Femur (tissue), 1 donor: ENCODE results near the gene SYDE1.

Source experiments
- DNase-seq: peaks from one replicate; pipeline ENCODE4 v3.0.0-alpha.2; 2017

Gene SYDE1

GRCh38 chr19:15108845-15109767 lies 1.9 kb downstream of the SYDE1 start:
- no peak for DNase-seq

GRCh38 chr19:15109768-15110417 lies 2.7 kb downstream of the SYDE1 start:
- no peak for DNase-seq

GRCh38 chr19:15110418-15110815 lies 3.2 kb downstream of the SYDE1 start:
- no peak for DNase-seq

- DNase-seq, result no peak
Measured at GRCh38 chr19:15111758-15112157, 4.6 kb downstream of the SYDE1 start.

- no peak for DNase-seq
Measured at GRCh38 chr19:15112385-15112784, 5.2 kb downstream of the SYDE1 start.

- DNase-seq, result no peak
Measured at GRCh38 chr19:15113245-15114152, 6.3 kb downstream of the SYDE1 start.

DNA sequence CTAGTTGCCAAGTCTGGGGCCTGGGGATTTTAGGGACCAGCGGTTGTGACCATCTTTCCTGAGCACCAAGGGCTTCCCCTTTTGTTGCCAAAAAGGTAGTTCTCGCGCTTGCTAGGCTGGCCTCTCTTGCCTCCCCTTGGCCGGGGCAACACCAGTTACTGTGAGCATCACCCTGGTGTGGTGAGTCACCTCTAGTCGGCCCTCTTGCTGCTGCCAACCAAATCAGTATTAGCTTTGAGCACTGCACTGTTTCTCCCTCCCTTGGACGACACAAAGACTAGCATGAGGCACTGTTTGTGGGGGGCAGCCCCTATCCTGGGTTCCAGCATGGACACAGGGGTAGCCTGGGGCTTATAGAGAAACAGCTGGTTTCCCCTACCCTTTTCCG lies 6.9 kb downstream of the SYDE1 start:
- DNase-seq, result no peak

DNA sequence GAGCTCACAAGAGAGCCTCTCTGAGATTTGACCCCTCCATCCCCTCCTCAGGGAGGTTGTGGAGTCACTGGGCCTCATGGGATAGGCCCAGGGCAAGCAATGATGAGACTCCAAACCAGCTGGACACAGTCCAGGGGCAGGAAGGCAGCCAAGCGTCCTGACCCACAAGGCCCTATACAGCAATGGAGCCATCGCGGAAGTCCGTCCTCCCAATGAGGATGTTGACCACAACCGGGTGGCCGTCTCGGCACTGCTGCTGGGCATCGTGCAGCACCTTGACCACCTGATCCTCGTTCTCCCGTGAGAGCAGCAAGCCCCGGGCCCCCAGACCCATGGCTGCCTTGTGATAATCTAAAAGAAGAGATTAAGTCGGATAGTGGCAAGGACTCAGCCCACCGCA lies 7.9 kb downstream of the SYDE1 start:
- peak; percentile 66 for DNase-seq

GRCh38 chr19:15115762-15116615 lies 8.8 kb downstream of the SYDE1 start:
- DNase-seq, result no peak

GRCh38 chr19:15116856-15117255 lies 9.7 kb downstream of the SYDE1 start:
- DNase-seq, result no peak

DNA sequence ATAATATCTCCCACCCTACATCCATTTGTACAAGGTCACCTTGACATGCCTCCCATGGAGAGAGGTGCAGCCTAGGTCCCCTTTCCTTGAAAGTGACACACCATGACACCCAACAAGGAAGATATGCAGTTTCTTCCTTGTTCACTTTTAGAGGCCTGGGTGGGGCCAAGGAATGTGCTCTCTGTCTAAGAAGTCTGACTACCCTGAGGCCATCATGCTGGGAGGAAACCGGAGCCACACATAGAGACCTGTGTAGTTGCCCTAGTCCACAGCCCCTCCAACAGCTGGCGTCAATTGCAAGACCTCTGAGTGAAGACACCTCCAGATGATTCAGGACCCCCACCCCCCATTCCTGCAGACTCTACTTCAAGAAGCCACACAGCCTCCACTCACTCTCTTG lies 11.0 kb downstream of the SYDE1 start:
- DNase-seq, result no peak

- no peak for DNase-seq
Measured at GRCh38 chr19:15118789-15119494, 11.7 kb downstream of the SYDE1 start.

DNA sequence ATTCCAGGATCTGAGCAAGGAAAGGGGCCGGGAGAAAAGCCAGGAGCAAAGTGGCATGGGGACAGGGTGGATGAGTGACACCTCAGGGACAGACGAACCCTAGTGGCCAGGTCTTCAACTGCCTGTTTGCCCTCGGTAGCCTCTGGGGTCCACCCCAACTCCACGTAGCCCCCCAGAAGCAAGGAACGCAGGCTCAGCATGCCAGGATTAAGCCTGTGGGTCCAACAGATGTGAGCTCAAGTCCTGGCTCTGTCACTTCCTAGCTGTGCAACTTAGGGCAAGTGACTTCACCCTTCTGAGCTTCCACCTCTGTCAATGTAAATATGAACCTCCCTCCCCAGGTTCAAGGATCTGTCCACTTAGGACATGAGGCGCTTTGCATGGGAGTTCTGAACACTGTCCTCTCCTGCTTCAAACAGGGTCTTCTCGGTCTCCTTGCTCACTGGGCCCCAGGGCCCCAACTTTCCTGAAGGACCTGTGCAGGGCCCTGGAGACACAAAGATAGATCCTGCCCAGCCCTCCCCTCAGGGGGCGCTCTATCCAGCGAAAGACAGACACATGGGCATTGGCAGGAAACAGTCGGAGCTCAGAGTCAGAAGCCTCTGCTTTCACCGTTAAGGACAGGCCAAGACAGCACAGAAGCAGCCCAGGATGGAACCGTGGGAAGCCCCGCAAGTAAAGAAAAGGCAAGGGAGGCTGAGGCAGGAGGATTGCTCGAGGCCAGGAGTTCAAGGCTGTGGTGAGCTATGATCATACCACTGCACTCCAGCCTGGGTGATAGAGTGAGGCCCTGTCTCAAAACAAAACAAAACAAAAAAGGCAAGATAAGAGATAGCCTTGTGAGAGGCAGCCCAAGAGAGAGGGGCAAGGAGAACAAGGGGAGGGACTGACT lies 13.2 kb downstream of the SYDE1 start:
- no peak for DNase-seq

DNA sequence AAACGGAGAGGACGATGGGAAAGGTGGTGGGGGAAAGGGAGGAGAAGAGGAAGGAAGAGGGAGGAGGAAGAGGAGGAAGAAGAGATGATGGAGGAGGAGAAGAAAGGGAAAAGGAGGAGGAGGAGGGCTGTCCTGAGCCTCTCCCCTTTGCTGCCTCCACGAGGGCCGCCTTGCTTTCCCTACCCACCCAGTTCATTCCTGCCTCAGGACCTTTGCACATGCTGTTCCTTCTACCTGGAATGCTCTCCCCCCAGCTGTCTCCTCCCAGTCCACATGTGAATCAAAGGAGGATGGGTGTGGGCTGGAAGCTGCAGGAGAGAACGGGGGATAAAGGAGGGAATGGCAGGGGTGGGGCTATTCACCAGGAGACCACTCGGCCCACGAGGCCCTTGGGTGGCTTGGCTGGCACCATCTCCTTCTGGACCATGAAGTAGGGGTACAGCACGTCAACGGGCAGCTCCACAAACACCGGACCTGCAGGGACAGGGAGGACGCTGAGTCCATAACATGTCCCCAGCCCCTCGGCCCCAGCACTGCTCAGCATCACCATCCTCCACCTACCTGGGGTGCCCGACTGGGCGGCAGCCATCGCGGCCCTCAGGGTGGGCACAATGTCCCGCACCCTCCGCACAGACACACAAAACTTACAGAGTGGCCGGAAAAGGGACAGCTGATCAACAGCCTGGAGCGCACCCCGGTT lies 15.3 kb downstream of the SYDE1 start:
- DNase-seq, result no peak

GRCh38 chr19:15123031-15123890 lies 16.1 kb downstream of the SYDE1 start:
- DNase-seq, result no peak

- DNase-seq, result peak; percentile 74
Measured at GRCh38 chr19:15123900-15124299, 16.7 kb downstream of the SYDE1 start.

DNA sequence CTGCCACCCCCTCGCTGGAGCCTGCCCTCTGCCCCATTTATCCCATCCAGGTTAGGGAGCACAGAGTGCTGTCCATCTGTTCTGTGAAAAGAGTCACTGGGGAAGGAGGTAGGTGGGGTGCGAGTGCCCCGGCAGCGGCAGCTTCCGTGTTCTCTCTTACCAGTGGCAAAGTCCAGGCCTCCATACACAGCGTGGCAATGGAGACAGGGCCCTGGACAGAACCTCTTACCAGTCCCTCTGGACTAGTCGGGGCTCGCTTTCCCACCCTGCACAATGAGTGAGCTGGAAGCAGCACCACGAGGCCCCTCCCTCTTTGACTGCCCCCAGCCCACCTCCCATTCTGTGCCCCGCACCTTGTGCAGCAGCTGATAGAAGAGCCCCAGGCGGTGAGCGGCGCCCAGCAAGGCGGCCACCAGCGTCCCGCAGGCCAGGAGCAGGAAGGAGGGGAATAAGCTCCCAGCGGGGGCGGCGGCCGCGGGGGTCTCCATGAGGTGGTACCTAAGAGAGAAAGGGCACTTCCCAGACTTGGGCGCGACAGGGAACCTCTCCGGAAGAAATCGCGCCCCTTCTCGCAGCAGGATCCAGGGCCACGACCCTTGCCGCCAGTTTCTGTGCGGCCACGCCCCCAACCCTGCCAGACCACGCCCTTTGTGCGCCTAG lies 17.5 kb downstream of the SYDE1 start:
- peak; percentile 30 for DNase-seq
